SK-N-MC (cell line): ENCODE measurements around the gene PTPN11.

Experiments used
- EZH2 ChIP-seq: fragments of 200-600 bp; sonication (generic); IDR thresholded peaks from one replicate; pipeline ENCODE4 v1.6.1; 2017; ENCODE audit warnings: antibody characterized with exemption
- POLR2AphosphoS5 ChIP-seq: IDR thresholded peaks from 2 replicates; pipeline ENCODE4 v1.6.1; 2012; ENCODE audit warnings: mild to moderate bottlenecking, low read depth, low read length, borderline replicate concordance

DNA sequence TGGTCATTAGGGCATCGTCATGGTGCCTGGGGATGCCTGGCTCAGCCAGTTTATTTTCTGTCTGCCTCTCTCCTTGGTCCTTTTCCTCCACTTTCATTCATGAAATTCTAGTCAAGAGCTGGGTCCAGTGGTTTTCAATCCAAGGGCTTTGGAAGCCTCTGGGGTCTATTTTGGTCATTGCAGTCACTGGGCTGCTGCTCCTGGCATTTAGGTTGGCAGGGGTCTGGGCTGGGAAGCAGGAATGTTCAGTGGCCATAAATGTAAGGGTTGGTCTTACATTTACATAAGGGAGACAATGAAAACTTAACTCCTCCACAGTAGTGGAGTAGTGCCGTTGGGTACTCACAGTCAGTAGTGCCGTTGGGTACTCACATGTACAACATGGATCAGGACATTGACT lies 48.1 kb downstream of the PTPN11 start:
- no peak for TF ChIP-seq POLR2AphosphoS5
- no peak for TF ChIP-seq EZH2
